GM12864 (cell line): ENCODE results near the gene BTD.

Experiments used
- DNase-seq: peaks from one replicate; pipeline ENCODE4 v3.0.0-alpha.2; 2011; ENCODE audit warnings: low read depth
- H3K4me3 ChIP-seq: 2 replicates; pipeline ENCODE4 v1.5.1; 2011; ENCODE audit warnings: mild to moderate bottlenecking, low read depth, low read length, control low read depth
- TF ChIP-seq, protein P1 (sequence below): IDR thresholded peaks from 2 replicates; pipeline ENCODE4 v1.5.1; 2011; ENCODE audit warnings: low read depth, mild to moderate bottlenecking, moderate library complexity, low read length, control low read depth, inconsistent platforms; ENCODE audit errors: missing control alignments

Gene BTD

DNA sequence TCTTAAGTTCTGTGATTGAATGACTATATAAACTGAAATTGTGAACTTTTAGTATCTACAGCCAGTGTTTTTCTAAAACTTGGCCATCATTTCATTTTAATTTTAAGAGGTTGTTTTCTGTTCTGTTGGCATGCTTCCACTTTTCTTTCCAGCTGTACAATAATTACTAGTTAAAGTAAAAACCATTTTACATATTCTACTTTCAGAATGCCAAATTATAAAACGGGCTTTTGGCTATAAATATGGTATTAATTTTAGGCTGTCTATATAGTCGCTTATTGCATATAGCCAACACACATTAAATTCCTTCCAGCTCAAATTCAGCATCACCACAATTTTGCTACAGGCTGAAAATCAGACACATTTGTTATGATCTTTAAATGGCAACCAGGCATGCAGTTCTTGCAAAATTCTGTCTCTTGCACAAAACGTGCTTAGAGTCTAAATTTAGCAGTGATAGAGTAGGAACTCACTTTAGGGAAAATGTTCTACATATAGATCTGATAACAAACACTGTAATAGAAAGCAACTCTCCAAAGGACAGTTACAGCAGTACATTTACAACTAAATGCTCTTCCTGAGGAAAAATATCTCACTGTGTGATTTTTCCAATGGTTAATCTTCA is 81.1 kb downstream of the BTD start:
- TF ChIP-seq, protein P1, sequence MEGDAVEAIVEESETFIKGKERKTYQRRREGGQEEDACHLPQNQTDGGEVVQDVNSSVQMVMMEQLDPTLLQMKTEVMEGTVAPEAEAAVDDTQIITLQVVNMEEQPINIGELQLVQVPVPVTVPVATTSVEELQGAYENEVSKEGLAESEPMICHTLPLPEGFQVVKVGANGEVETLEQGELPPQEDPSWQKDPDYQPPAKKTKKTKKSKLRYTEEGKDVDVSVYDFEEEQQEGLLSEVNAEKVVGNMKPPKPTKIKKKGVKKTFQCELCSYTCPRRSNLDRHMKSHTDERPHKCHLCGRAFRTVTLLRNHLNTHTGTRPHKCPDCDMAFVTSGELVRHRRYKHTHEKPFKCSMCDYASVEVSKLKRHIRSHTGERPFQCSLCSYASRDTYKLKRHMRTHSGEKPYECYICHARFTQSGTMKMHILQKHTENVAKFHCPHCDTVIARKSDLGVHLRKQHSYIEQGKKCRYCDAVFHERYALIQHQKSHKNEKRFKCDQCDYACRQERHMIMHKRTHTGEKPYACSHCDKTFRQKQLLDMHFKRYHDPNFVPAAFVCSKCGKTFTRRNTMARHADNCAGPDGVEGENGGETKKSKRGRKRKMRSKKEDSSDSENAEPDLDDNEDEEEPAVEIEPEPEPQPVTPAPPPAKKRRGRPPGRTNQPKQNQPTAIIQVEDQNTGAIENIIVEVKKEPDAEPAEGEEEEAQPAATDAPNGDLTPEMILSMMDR = no peak
- no peak for DNase-seq
- no peak overlapping the region for H3K4me3 ChIP-seq

DNA sequence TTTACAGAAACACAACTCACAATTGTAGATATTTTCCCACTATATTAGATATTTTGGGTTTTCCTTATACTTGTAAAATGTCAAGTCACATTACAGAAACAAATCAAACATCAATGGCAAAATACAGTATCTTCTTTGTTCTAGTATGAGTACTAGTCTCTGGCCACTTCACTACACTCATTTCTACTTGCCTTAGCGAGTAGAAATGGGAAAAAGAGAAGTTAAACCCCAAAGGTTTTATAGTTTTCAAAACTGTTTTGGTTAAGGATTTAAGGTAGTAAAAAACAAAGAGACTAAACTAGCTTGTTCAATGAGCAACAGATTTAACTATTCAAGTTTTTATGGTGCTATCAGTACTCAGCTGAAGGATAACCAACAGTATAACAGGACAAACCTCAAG is 81.7 kb downstream of the BTD start:
- no peak overlapping the region for H3K4me3 ChIP-seq
- no peak for DNase-seq
- TF ChIP-seq, protein P1 = no peak

DNA sequence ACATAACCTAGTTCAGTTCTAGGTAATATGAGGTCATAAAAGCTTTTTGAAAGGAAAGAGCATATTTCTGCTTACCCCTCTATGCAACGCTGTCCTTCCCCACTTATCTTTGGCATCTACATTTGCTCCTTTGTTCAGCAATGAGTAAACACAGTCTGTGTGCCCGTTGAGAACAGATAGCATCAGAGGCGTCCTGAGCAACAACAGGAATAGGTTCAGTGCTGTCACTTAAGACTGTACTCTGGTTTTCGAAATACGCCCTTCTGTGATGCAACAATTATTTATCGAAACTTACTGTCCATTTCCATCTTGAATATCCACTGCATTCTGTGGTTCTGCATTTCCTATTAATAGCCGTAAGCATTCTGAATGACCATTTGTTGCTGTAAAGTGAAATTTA is 84.4 kb downstream of the BTD start:
- H3K4me3 ChIP-seq = no peak overlapping the region
- DNase-seq = no peak
- TF ChIP-seq, protein P1 = no peak

DNA sequence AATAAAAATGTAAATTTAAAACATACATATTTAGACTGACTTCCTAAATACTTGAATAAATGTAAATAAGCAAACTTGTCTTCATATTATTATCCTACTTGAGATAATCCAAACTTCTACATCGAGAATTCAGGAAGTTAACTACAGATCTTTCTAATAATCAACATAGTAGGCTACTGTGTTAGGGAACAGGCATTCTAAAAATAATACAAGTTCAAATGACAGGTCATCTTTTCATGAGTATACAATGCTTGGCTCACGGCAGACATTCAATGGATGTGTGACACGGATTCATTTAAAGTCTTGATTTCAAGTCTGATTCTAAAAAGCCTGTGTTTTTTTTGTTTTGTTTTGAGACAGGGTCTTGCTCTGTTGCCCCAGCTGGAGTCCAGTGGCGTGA is 88.7 kb downstream of the BTD start:
- TF ChIP-seq, protein P1 = no peak
- no peak overlapping the region for H3K4me3 ChIP-seq
- no peak for DNase-seq

DNA sequence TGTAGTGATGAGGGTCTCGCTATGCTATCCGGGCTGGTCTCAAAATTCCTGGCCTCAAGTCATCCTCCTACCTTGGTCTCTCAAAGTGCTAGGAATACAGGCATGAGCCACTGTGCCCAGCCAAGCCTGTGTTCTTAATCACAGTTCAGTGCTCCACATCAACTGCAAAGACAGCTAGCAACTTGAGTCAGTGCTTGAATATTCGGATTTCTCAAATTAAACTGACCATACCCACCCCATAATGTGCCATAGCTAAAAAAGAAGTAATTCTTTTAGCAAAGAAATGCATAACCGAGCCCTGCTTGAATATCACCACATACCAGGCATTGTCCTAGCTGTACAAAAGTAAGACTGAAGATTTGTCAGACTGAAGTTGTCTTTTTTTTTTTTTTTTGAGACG is 89.2 kb downstream of the BTD start:
- TF ChIP-seq, protein P1 = no peak
- no peak for DNase-seq
- no peak overlapping the region for H3K4me3 ChIP-seq

DNA sequence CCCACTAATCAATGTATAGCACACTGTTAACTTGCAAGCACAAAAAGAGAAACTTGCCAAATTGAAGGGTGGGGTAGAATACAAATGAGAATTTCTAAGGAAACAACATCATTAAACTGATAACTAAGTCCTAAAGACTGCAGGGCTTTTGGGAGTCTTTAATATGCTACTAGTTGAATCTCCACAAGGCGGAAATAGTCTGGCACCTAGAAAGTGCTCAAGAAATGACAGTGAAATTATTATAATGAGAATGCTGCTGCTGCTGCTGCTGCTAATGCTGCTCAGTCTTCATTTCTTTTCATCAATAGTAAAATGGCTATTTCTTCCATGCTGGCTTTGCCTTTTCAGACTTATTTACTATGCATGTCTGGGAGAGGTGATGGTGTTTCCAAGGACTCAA is 91.8 kb downstream of the BTD start:
- TF ChIP-seq, protein P1 = no peak
- DNase-seq = no peak
- no peak overlapping the region for H3K4me3 ChIP-seq

DNA sequence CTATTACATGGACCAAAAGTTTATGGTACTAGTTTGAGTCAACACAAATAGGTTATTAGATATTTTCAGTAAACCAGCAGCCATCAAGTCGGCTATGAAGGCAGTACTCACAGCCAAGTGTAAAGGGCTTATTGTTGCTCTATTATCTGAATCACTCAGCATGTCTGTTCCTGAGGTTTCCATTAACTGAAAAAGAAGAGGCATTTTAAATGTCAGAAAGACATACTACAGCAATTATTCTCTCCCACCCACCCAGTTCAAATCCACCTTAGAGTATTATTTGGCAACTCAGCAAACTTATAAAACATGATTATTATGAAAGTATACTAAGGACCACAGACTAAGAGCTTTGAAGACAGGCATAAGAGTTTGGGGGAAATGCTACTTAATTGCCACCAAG is 93.1 kb downstream of the BTD start:
- TF ChIP-seq, protein P1 = no peak
- no peak for DNase-seq
- no peak overlapping the region for H3K4me3 ChIP-seq
